Left lung (tissue), 10 donors: ENCODE data around the gene SPINK1. TPM values are rescaled to one million over a fixed set of nuclear protein-coding genes. Genes with fewer than 3 reads are reported as not detected.
A peak's percentile ranks its signal among the peaks of the same experiment; 100 is the strongest.
"Not testable (repeated sequence)": the region's sequence is repeated elsewhere in the genome, so short reads cannot be mapped to it uniquely, and the experiment has no call there.

Source experiments
- ATAC-seq: fragments of 200-7000 bp; cut with Tn5 transposase; one replicate; pipeline ENCODE4 v1.9.1; 2020; ENCODE audit warnings: moderate library complexity
- DNase-seq, 4 donors: peaks; one replicate each; pipeline ENCODE4 v3.0.0-alpha.2; 2013 to 2020
- H3K27ac ChIP-seq, 2 donors: fragments of 200-600 bp; sonication (generic) in 1 of 2; one replicate each; pipeline versions ENCODE4 v1.5.0 to v1.8.0; 2020 to 2021
- H3K27me3 ChIP-seq, 2 donors: fragments of 200-600 bp; sonication (generic) in 1 of 2; one replicate each; pipeline versions ENCODE4 v1.5.0 to v1.8.0; 2020 to 2021
- H3K36me3 ChIP-seq, 2 donors: fragments of 200-600 bp; sonication (generic) in 1 of 2; one replicate each; pipeline versions ENCODE4 v1.5.0 to v1.8.0; 2020 to 2021
- H3K4me1 ChIP-seq, 2 donors: fragments of 200-600 bp; one replicate each; pipeline ENCODE4 v1.8.0; 2021
- H3K4me3 ChIP-seq, 2 donors: fragments of 200-600 bp; sonication (generic) in 1 of 2; one replicate each; pipeline versions ENCODE4 v1.5.0 to v1.8.0; 2020 to 2021; ENCODE audit warnings: mild to moderate bottlenecking in 1 of 2
- H3K9me3 ChIP-seq, 2 donors: fragments of 200-600 bp; sonication (generic) in 1 of 2; one replicate each; pipeline versions ENCODE4 v1.5.0 to v1.8.0; 2020 to 2021
- intact Hi-C, 2 donors: fragments of 100-400 bp; cut with DNase I; formaldehyde crosslinking; loops; one replicate each; pipeline versions ENCODE4 v1.11.2 to v1.14.2; 2022
- polyA plus RNA-seq, 6 donors: library from polyadenylated mRNA; unstranded; fragments of 120-200 nt; gene quantifications; one replicate each; pipeline ENCODE4 v1.2.1, GENCODE V29; 2013; ENCODE audit not compliant: insufficient read length in 6 of 6
- total RNA-seq, 2 donors: library from RNA; stranded (reverse); fragmentation: NEBNext Ultra II Directional; extraction: Animal tissue kit (Norgen Biotek cat#: 25700); gene quantifications; one replicate each; pipeline ENCODE4 v1.2.1, GENCODE V29; 2021
- TF ChIP-seq, protein P1 (sequence below), 2 donors: fragments of 200-600 bp; sonication (generic) in 1 of 2; IDR thresholded peaks; one replicate each; pipeline versions ENCODE4 v1.5.0 to v1.8.0; 2021; ENCODE audit warnings: antibody characterized with exemption in 2 of 2
- donor health status: DM: no; HTN: yes; CAD: no.
- donor health status: DM: no; HTN: no; CAD: no.

Gene SPINK1
- total and polyA plus RNA-seq, 8 donors, result 0.61 to 74.5 (median 1.4) TPM

DNA sequence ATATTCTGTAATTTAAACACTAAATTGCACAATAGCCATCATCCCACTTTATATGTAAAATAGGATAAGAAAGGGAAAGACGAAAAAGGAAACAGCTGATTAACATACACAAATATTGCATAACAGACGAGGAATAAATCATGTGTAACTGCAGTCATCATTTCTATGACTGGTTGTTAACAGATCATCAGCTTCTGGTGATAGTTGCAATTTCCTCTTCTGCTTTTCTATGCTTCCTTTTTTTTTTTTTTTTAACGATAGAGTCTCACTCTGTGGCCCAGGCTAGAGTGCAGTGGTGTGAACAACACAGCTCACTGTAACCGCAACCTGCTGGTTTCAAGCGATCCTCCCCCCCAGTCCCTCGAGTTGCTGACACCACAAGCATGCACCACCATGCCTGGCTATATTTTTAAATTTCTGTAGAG is 26.4 kb downstream of the SPINK1 start:
- no peaks in the 10 kb centered on the region for H3K9me3 ChIP-seq
- H3K27me3 ChIP-seq, result no peaks in the 10 kb centered on the region
- peaks cover 8 to 31% of the 10 kb centered on the region in 2 donors for H3K4me1 ChIP-seq
- no peak overlapping the region for H3K4me3 ChIP-seq
- DNase-seq (peak in 3 of 4 donors; percentile 64 to 84 (median 80)), ATAC-seq (peak; percentile 73)
- TF ChIP-seq, protein P1, sequence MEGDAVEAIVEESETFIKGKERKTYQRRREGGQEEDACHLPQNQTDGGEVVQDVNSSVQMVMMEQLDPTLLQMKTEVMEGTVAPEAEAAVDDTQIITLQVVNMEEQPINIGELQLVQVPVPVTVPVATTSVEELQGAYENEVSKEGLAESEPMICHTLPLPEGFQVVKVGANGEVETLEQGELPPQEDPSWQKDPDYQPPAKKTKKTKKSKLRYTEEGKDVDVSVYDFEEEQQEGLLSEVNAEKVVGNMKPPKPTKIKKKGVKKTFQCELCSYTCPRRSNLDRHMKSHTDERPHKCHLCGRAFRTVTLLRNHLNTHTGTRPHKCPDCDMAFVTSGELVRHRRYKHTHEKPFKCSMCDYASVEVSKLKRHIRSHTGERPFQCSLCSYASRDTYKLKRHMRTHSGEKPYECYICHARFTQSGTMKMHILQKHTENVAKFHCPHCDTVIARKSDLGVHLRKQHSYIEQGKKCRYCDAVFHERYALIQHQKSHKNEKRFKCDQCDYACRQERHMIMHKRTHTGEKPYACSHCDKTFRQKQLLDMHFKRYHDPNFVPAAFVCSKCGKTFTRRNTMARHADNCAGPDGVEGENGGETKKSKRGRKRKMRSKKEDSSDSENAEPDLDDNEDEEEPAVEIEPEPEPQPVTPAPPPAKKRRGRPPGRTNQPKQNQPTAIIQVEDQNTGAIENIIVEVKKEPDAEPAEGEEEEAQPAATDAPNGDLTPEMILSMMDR (IDR thresholded peaks at IDR 0.05), result no peak
- intact Hi-C loops, result no loop called here
- H3K36me3 ChIP-seq, result no peaks in the 10 kb centered on the region
- peak overlapping the region in 1 of 2 donors; percentile 80 for H3K27ac ChIP-seq

DNA sequence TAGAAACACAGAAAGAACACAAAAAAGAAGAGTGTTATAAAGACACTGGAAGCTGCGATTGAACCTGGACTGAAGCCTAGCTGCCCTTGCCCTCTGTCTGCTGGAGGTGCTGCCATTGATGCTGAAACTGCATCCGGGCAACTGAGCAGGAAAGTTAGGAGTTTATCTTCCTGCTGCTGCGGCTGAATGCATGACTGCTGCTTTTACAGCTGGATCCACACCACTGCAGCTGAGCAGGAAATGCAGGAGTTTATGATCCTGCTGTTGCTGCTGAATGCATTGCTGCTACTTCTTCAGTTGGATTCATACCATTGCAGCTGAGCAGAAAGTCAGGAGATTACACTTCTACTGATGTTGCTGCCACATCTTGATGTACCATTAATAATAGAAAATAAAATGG is 27.1 kb downstream of the SPINK1 start:
- Histone ChIP-seq H3K27ac (peak overlapping the region in 1 of 2 donors; percentile 80), H3K9me3 (no peaks in the 10 kb centered on the region), H3K4me3 (no peak overlapping the region), H3K4me1 (peaks cover 8 to 31% of the 10 kb centered on the region in 2 donors), H3K36me3 (no peaks in the 10 kb centered on the region), H3K27me3 (no peaks in the 10 kb centered on the region)
- TF ChIP-seq, protein P1 (IDR thresholded peaks at IDR 0.05), result no peak
- no peak for DNase-seq
- ATAC-seq, result no peak
- intact Hi-C loops, result no loop called here

DNA sequence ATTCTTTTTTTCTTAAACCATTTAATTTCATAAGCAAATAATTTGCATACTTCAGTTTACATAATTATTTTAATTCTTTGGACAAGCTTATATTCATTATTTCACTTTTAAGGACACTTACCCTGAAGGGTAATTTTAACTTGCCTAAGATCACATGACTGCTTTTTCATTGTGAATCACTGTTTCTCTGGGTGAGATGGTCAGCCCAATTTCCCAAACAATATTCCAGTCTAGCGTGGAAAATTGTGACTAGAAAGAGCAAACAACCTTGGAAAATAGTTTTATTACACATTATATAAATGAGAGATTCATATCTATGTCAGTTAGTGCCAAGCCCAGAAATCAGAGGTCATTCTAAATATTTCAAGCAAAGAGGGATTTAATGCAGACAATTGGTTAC is 27.5 kb downstream of the SPINK1 start:
- Histone ChIP-seq H3K27ac (peak overlapping the region in 1 of 2 donors; percentile 30), H3K9me3 (no peaks in the 10 kb centered on the region), H3K27me3 (no peaks in the 10 kb centered on the region), H3K4me1 (peaks cover 8 to 31% of the 10 kb centered on the region in 2 donors), H3K36me3 (no peaks in the 10 kb centered on the region), H3K4me3 (no peak overlapping the region)
- TF ChIP-seq, protein P1 (IDR thresholded peaks at IDR 0.05), result no peak
- intact Hi-C loops, result no loop called here
- no peak for ATAC-seq
- no peak for DNase-seq

DNA sequence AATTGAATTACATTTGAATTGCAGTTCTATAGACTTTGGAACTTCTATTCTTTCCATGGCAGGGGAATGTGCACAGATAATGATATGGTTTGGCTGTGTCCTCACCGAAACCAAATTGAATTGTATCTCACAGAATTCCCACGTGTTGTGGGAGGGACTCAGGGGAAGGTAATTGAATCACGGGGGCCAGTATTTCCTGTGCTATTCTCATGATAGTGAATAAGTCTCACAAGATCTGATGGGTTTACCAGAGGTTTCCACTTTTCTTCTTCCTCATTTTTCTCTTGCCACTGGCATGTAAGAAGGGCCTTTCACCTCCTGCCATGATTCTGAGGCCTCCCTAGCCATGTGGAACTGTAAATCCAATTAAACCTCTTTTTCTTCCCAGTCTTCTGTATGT is 28.3 kb downstream of the SPINK1 start:
- H3K9me3 ChIP-seq, intact Hi-C loops, H3K4me3 ChIP-seq, H3K36me3 ChIP-seq, H3K27me3 ChIP-seq, ATAC-seq, DNase-seq: not testable (repeated sequence)
- Histone ChIP-seq H3K4me1 (peaks cover 8 to 31% of the 10 kb centered on the region in 2 donors), H3K27ac (peak overlapping the region in 1 of 2 donors; percentile 30)

DNA sequence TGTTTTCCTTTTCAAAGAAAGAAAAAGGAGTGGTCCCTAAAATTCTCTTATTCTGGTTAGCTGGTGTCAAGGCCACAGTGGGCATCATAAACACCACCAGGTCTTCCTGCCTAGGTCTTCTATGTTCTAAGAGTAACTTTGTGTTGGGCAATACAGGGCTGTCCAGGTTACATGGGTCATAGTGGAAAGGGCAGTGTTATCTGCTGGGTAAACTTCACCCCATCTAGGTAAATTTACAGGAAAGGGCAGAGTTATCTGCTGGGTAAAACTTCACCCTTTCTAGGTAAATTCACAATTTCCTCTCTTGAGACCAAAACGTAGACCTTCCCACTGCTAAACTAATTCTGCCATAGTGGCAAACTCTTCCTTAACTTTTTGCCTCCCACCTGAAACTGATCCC is 30.0 kb downstream of the SPINK1 start:
- no peak for DNase-seq
- intact Hi-C loops, result no loop called here
- Histone ChIP-seq H3K36me3 (no peaks in the 10 kb centered on the region), H3K4me1 (peaks cover 8 to 31% of the 10 kb centered on the region in 2 donors), H3K27ac (no peak overlapping the region), H3K4me3 (no peak overlapping the region), H3K27me3 (no peaks in the 10 kb centered on the region), H3K9me3 (no peaks in the 10 kb centered on the region)
- TF ChIP-seq, protein P1 (IDR thresholded peaks at IDR 0.05), result no peak
- ATAC-seq, result no peak

DNA sequence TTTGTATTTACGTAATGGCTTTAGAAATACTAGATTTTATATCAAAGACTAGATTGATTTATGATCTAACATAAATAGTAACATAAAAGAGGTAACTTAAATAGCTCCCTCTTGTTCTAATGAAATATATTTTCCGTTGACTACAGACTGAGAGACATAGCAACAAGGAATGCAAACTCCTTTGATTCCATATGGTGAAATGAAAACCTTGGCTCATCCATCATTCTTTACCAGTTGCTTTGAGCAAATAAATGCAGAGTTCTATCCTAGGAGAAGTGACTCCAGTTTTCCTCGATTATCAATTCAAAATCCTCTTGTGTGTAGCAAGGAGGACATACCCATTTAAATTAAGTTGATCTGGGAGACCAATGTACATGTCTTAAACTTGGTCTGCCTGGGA is 31.0 kb downstream of the SPINK1 start:
- TF ChIP-seq, protein P1 (IDR thresholded peaks at IDR 0.05), result no peak
- Histone ChIP-seq H3K4me1 (peaks cover 8 to 27% of the 10 kb centered on the region in 2 donors), H3K4me3 (no peak overlapping the region), H3K9me3 (no peaks in the 10 kb centered on the region), H3K27me3 (no peaks in the 10 kb centered on the region), H3K27ac (no peak overlapping the region), H3K36me3 (no peaks in the 10 kb centered on the region)
- no peak for DNase-seq
- ATAC-seq, result no peak
- intact Hi-C loops, result no loop called here
